Smooth muscle cell (in vitro differentiated cells): ENCODE measurements around the gene TOM1. TPM values are rescaled to one million over a fixed set of nuclear protein-coding genes. Genes with fewer than 3 reads are reported as not detected.

Experiments
- DNase-seq: peaks from one replicate; lab custom pipeline; 2025; ENCODE audit not compliant: unreplicated experiment; lab: John Stamatoyannopoulos, UW
- H2AFZ ChIP-seq: fragments of 200-600 bp; sonication (generic); 2 replicates; pipeline ENCODE4 v1.6.0; 2016; ENCODE audit warnings: antibody characterized with exemption, low read depth, mild to moderate bottlenecking
- H3F3A ChIP-seq: fragments of 200-600 bp; sonication (generic); 2 replicates; pipeline ENCODE4 v1.6.0; 2017; ENCODE audit warnings: antibody characterized with exemption, low read depth
- H3K27ac ChIP-seq: fragments of 200-600 bp; sonication (generic); 2 replicates; pipeline ENCODE4 v1.5.1; 2016; ENCODE audit warnings: low read depth, mild to moderate bottlenecking
- H3K27me3 ChIP-seq: fragments of 200-600 bp; sonication (generic); 2 replicates; pipeline ENCODE4 v1.6.1; 2016; ENCODE audit warnings: low read depth, mild to moderate bottlenecking
- H3K36me3 ChIP-seq: fragments of 200-600 bp; sonication (generic); 2 replicates; pipeline ENCODE4 v1.5.1; 2016; ENCODE audit warnings: low read depth
- H3K4me1 ChIP-seq: fragments of 200-600 bp; sonication (generic); 2 replicates; pipeline ENCODE4 v1.5.1; 2016; ENCODE audit warnings: low read depth
- H3K4me2 ChIP-seq: fragments of 200-600 bp; sonication (generic); 2 replicates; pipeline ENCODE4 v1.6.0; 2016; ENCODE audit warnings: mild to moderate bottlenecking
- H3K4me3 ChIP-seq: fragments of 200-600 bp; sonication (generic); 2 replicates; pipeline ENCODE4 v1.5.1; 2016; ENCODE audit warnings: mild to moderate bottlenecking
- H3K79me2 ChIP-seq: fragments of 200-600 bp; sonication (generic); 2 replicates; pipeline ENCODE4 v1.6.0; 2016; ENCODE audit warnings: low read depth, mild to moderate bottlenecking
- H3K9ac ChIP-seq: fragments of 200-600 bp; sonication (generic); 2 replicates; pipeline ENCODE4 v1.6.0; 2016; ENCODE audit warnings: low read depth
- H3K9me3 ChIP-seq: fragments of 200-600 bp; sonication (generic); replicated peaks from 2 replicates; pipeline ENCODE4 v1.5.1; 2016; ENCODE audit warnings: low read depth
- H4K20me1 ChIP-seq: fragments of 200-600 bp; sonication (generic); 2 replicates; pipeline ENCODE4 v1.6.0; 2016; ENCODE audit warnings: low read depth
- CTCF ChIP-seq: fragments of 200-600 bp; sonication (generic); IDR thresholded peaks from 2 replicates; pipeline ENCODE4 v1.5.1; 2017; ENCODE audit warnings: borderline replicate concordance, mild to moderate bottlenecking, antibody characterized with exemption; ENCODE audit not compliant: insufficient read depth, poor library complexity, severe bottlenecking
- WGBS: methylation state at CpG from one replicate; pipeline ENCODE4 v1.1.7; 2016; ENCODE audit warnings: low lambda C conversion rate; 5-methylcytosine and 5-hydroxymethylcytosine counted together
- polyA plus RNA-seq: library from polyadenylated mRNA; unstranded; fragments of >200 nt; fragmentation: Nextera tagmentation; extraction: Ambion mirVana; gene quantifications from 2 replicates; pipeline ENCODE4 v1.2.1, GENCODE V29; 2016
- total RNA-seq: library from RNA; depleted of rRNA; stranded (reverse); fragments of >200 nt; gene quantifications from 2 replicates; pipeline ENCODE4 v1.2.3, GENCODE V29; 2014

The TOM1 gene
- total and polyA plus RNA-seq, 2 experiments from 2014 or later, result 86.1 to 127 TPM

DNA sequence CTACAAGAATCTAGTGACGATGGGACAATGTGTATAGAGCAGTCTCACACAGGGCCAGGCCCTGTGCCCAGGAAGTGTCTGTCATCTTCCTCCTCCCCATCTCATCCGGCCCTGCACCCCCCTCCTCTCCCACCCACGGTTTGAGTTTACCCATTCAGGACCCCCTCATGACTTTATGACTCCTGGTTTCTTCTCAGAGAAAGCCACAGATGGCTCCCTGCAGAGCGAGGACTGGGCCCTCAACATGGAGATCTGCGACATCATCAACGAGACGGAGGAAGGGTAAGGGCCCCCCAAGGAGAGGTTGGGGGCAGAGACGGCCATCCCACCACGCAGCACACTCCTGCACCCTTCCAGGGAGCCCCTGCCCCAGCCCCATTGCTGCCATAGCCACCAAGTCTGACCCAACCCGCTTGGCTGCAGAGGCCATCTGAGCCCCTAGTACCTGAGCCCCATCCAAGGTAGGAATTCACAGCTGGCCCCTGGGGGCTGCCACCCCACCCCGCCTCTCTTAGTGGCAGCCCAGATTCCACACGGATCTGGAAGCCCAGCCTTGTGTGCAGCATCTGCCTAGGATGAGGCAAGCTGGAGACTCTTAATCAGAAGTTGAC is 18.1 kb downstream of the TOM1 start:
- no peak for TF ChIP-seq CTCF
- no peak for DNase-seq
- H3K4me3 ChIP-seq, result no peak overlapping the region
- H3K27me3 ChIP-seq, result no peaks in the 10 kb centered on the region
- no peak overlapping the region for H3K9ac ChIP-seq
- H4K20me1 ChIP-seq, result peaks cover 91% of the 10 kb centered on the region
- H3F3A ChIP-seq, result no peaks in the 10 kb centered on the region
- no peak overlapping the region for H3K27ac ChIP-seq
- no peaks in the 10 kb centered on the region for H3K9me3 ChIP-seq
- WGBS, result 91% methylated on average over 6 of the region's 12 CpGs
- H3K4me2 ChIP-seq, result no peak overlapping the region
- H3K79me2 ChIP-seq, result peaks cover 15% of the 10 kb centered on the region
- no peak overlapping the region for H2AFZ ChIP-seq
- no peaks in the 10 kb centered on the region for H3K36me3 ChIP-seq
- H3K4me1 ChIP-seq, result no peaks in the 10 kb centered on the region

- no peak for DNase-seq
- Histone ChIP-seq H3K27ac (no peak overlapping the region), H3K9ac (no peak overlapping the region), H3K36me3 (no peaks in the 10 kb centered on the region), H3K9me3 (no peaks in the 10 kb centered on the region), H4K20me1 (peaks cover 87% of the 10 kb centered on the region), H3K4me1 (no peaks in the 10 kb centered on the region), H3K27me3 (no peaks in the 10 kb centered on the region), H3K79me2 (peaks cover 13% of the 10 kb centered on the region), H3K4me2 (no peak overlapping the region), H2AFZ (no peak overlapping the region), H3K4me3 (no peak overlapping the region), H3F3A (no peaks in the 10 kb centered on the region)
- 97% methylated on average over 24 of the region's 24 CpGs for WGBS
- TF ChIP-seq CTCF, result no peak
Observed at GRCh38 chr22:35318346-35319215, 18.9 kb downstream of the TOM1 start.

DNA sequence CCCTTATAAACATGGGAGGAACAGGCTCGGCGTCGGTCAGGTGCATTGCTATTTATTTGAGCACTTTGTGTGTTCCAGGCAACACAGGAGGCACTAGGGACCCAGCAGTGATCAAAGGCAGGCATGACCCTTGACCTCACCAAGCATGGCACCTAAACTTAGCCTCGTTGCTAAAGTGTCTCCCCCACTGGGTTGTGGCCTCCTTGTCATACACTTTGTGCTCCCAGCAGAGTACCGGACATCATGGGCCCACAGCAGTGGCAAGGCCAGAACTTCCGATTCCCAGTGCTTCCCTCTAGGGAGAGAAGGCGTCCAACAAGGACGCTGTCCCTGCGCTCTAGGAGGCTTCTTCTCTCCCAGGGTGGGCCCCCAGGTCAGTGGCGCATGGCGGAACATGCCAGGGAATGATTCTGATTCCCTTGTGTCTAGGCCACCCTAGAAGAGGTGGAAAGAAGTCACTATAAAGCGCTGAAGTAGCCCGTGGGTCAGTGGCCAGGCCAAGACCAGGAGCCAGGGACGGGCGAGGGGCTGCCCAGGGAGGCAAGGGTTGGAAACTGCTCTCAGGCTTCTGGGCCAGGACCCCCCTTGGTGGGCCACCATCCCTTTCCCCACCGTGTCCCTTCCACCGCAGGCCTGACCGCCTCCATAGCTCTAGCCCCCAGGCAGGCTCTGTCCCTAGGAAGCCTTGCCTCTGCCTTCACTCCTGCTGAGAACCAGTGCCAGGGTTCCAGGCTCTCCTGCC is 19.7 kb downstream of the TOM1 start:
- H3K36me3 ChIP-seq, result no peaks in the 10 kb centered on the region
- no peaks in the 10 kb centered on the region for H3F3A ChIP-seq
- H3K27me3 ChIP-seq, result no peaks in the 10 kb centered on the region
- no peaks in the 10 kb centered on the region for H3K9me3 ChIP-seq
- DNase-seq, result no peak
- H3K27ac ChIP-seq, result no peak overlapping the region
- no peak overlapping the region for H3K4me2 ChIP-seq
- H3K4me1 ChIP-seq, result no peaks in the 10 kb centered on the region
- TF ChIP-seq CTCF, result no peak
- no peak overlapping the region for H3K4me3 ChIP-seq
- H4K20me1 ChIP-seq, result peaks cover 79% of the 10 kb centered on the region
- no peak overlapping the region for H3K9ac ChIP-seq
- H2AFZ ChIP-seq, result no peak overlapping the region
- H3K79me2 ChIP-seq, result peaks cover 5% of the 10 kb centered on the region
- WGBS, result 98% methylated on average over 18 of the region's 18 CpGs
